Aorta (tissue), 5 donors: ENCODE data around the gene C2orf49. TPM values are rescaled to one million over a fixed set of nuclear protein-coding genes. Genes with fewer than 3 reads are reported as not detected.
"Not testable (repeated sequence)": the region's sequence is repeated elsewhere in the genome, so short reads cannot be mapped to it uniquely, and the experiment has no call there.

Experiments used
- ATAC-seq: fragments of 200-7000 bp; cut with Tn5 transposase; one replicate; pipeline ENCODE4 v1.9.1; 2022; ENCODE audit warnings: moderate library complexity; ENCODE audit not compliant: low FRiP score
- DNase-seq, 2 donors: peaks; one replicate each; pipeline ENCODE4 v3.0.0-alpha.2; 2020
- H3K27ac ChIP-seq, 2 donors: one replicate each; pipeline ENCODE4 v1.5.1; 2013; ENCODE audit warnings: low read length in 2 of 2, mild to moderate bottlenecking in 2 of 2, moderate library complexity in 2 of 2, control low read depth in 1 of 2, inconsistent platforms in 1 of 2, low read depth in 1 of 2
- H3K27me3 ChIP-seq, 2 donors: one replicate each; pipeline ENCODE4 v1.6.1; 2013; ENCODE audit warnings: control low read depth in 1 of 2, low read length in 1 of 2, mild to moderate bottlenecking in 1 of 2, moderate library complexity in 1 of 2; ENCODE audit not compliant: insufficient read depth in 2 of 2, control insufficient read depth in 1 of 2
- H3K36me3 ChIP-seq, 2 donors: one replicate each; pipeline ENCODE4 v1.6.1; 2013; ENCODE audit warnings: control low read depth in 1 of 2, low read length in 1 of 2, mild to moderate bottlenecking in 1 of 2; ENCODE audit not compliant: insufficient read depth in 2 of 2, control insufficient read depth in 1 of 2
- H3K4me1 ChIP-seq, 2 donors: one replicate each; pipeline ENCODE4 v1.6.1; 2013; ENCODE audit warnings: low read length in 2 of 2, control low read depth in 1 of 2, mild to moderate bottlenecking in 1 of 2, moderate library complexity in 1 of 2; ENCODE audit not compliant: insufficient read depth in 2 of 2, control insufficient read depth in 1 of 2
- H3K4me3 ChIP-seq, 2 donors: one replicate each; pipeline ENCODE4 v1.5.1; 2013; ENCODE audit warnings: low read length in 2 of 2, control low read depth in 1 of 2, mild to moderate bottlenecking in 1 of 2
- H3K9me3 ChIP-seq: one replicate; pipeline ENCODE4 v1.6.1; 2013; ENCODE audit warnings: mild to moderate bottlenecking, low read length; ENCODE audit not compliant: control insufficient read depth
- WGBS, 2 donors: extraction: QIAGEN DNeasy Blood & Tissue Kit; methylation state at CpG; one replicate each; pipeline ENCODE4 v1.1.7; 2013; 5-methylcytosine and 5-hydroxymethylcytosine counted together
- intact Hi-C, 2 donors: fragments of 100-400 bp; cut with DNase I; formaldehyde crosslinking; loops; one replicate each; pipeline versions ENCODE4 v1.14.2 to v1.15.0; 2022
- polyA plus RNA-seq, 2 donors: library from polyadenylated mRNA; stranded (reverse); fragments of 200-250 nt; gene quantifications; one replicate each; pipeline ENCODE4 v1.2.3, GENCODE V29; 2013
- total RNA-seq, 2 donors: library from RNA; stranded (reverse); fragmentation: NEBNext Ultra II Directional; extraction: Animal tissue kit (Norgen Biotek cat#: 25700); gene quantifications; one replicate each; pipeline ENCODE4 v1.2.1, GENCODE V29; 2021
- donor health status: healthy with polysubstance abuse.
- donor health status: Bipolar disorder and iron deficiency.
- donor health status: DM: no; HTN: no; CAD: no.
- donor health status: DM: no; HTN: no; CAD: no.
- donor health status: DM: yes; HTN: yes; CAD: no.

The C2orf49 gene
- total and polyA plus RNA-seq, 4 donors = 10.9 to 20.8 (median 12.8) TPM

- intact Hi-C loops, DNase-seq, ATAC-seq, H3K9me3 ChIP-seq, H3K27me3 ChIP-seq, H3K4me3 ChIP-seq, H3K27ac ChIP-seq, H3K4me1 ChIP-seq, H3K36me3 ChIP-seq: not testable (repeated sequence)
- 92 to 93% methylated on average over 3 of the region's 3 CpGs for WGBS, 2 donors
These were observed 10.1 kb upstream of the C2orf49 start for GRCh38 chr2:105327271-105327670.

- Histone ChIP-seq H3K27me3 (no peaks in the 10 kb centered on the region), H3K27ac (peak overlapping the region in 1 of 2 donors; percentile 14), H3K4me3 (no peak overlapping the region), H3K36me3 (peaks cover 0 to 2% of the 10 kb centered on the region in 2 donors), H3K9me3 (no peaks in the 10 kb centered on the region), H3K4me1 (peaks cover 0 to 2% of the 10 kb centered on the region in 2 donors)
- intact Hi-C loops = no loop called here
- DNase-seq (no peak), ATAC-seq (no peak)
- WGBS, 2 donors = 66 to 81% methylated on average over 2 of the region's 2 CpGs
These were observed 9.7 kb upstream of the C2orf49 start for GRCh38 chr2:105327690-105328089.

- peak overlapping the region; percentile 91 for H3K4me3 ChIP-seq
- H3K27ac ChIP-seq = peak overlapping the region; percentile 63 to 69
- 37 to 47% methylated on average over 16 of the region's 16 CpGs for WGBS, 2 donors
- DNase-seq = peak in 1 of 2 donors; percentile 52
- intact Hi-C loops = no loop called here
- no peaks in the 10 kb centered on the region for H3K27me3 ChIP-seq
- H3K4me1 ChIP-seq = peaks cover 0 to 2% of the 10 kb centered on the region in 2 donors
- H3K9me3 ChIP-seq = no peaks in the 10 kb centered on the region
- H3K36me3 ChIP-seq = peaks cover 0 to 2% of the 10 kb centered on the region in 2 donors
- ATAC-seq = no peak
These were observed 8.8 kb upstream of the C2orf49 start for GRCh38 chr2:105328281-105329196.

GRCh38 chr2:105329197-105329554, 8.2 kb upstream of the C2orf49 start:
- DNase-seq (peak in 1 of 2 donors; percentile 34), ATAC-seq (no peak)
- intact Hi-C loops = no loop called here
- Histone ChIP-seq H3K27ac (peak overlapping the region; percentile 63 to 69), H3K4me3 (peak overlapping the region; percentile 91), H3K27me3 (no peaks in the 10 kb centered on the region), H3K9me3 (no peaks in the 10 kb centered on the region), H3K36me3 (peaks cover 0 to 2% of the 10 kb centered on the region in 2 donors), H3K4me1 (no peaks in the 10 kb centered on the region)
- WGBS, 2 donors = 2% methylated on average over 17 of the region's 17 CpGs

- Histone ChIP-seq H3K9me3 (no peaks in the 10 kb centered on the region), H3K4me1 (no peaks in the 10 kb centered on the region), H3K36me3 (peaks cover 0 to 2% of the 10 kb centered on the region in 2 donors), H3K4me3 (peak within 1 kb of the TSS; percentile 91), H3K27me3 (no peaks in the 10 kb centered on the region), H3K27ac (peak within 1 kb of the TSS; percentile 63 to 69)
- peak; percentile 68 to 85 for DNase-seq
- peak; percentile 86 for ATAC-seq
- intact Hi-C loops = no loop called here
- 2 to 3% methylated on average over 51 to 101 of the region's 101 CpGs for WGBS, 2 donors
These were observed 7.5 kb upstream of the C2orf49 start, which contains the start of gene TGFBRAP1 for GRCh38 chr2:105329561-105330495. Gene TGFBRAP1, minus strand, starts transcription at chr2:105329735. Its CDS starts 21,434 bp downstream, at chr2:105308301.

- no peak for DNase-seq
- Histone ChIP-seq H3K4me3 (no peak overlapping the region), H3K27me3 (no peaks in the 10 kb centered on the region), H3K9me3 (no peaks in the 10 kb centered on the region), H3K27ac (no peak overlapping the region), H3K36me3 (peaks cover 0 to 2% of the 10 kb centered on the region in 2 donors), H3K4me1 (no peaks in the 10 kb centered on the region)
- intact Hi-C loops = no loop called here
- WGBS, 2 donors = 95% methylated on average over 4 of the region's 4 CpGs
- no peak for ATAC-seq
These were observed 6.5 kb upstream of the C2orf49 start for GRCh38 chr2:105330681-105331375.

- no peak overlapping the region for H3K4me3 ChIP-seq
- H3K27me3 ChIP-seq = no peaks in the 10 kb centered on the region
- H3K36me3 ChIP-seq = no peaks in the 10 kb centered on the region
- H3K27ac ChIP-seq = no peak overlapping the region
- no peaks in the 10 kb centered on the region for H3K9me3 ChIP-seq
- ATAC-seq (no peak), DNase-seq (no peak)
- H3K4me1 ChIP-seq = no peaks in the 10 kb centered on the region
- intact Hi-C loops = no loop called here
- 89 to 96% methylated on average over 4 of the region's 4 CpGs for WGBS, 2 donors
These were observed 3.1 kb upstream of the C2orf49 start for GRCh38 chr2:105334211-105334610.

- 91 to 95% methylated on average over 2 of the region's 2 CpGs for WGBS, 2 donors
- no peak for ATAC-seq
- no peak for DNase-seq
- Histone ChIP-seq H3K27me3 (no peaks in the 10 kb centered on the region), H3K4me3 (no peak overlapping the region), H3K36me3 (no peaks in the 10 kb centered on the region), H3K4me1 (no peaks in the 10 kb centered on the region), H3K9me3 (no peaks in the 10 kb centered on the region), H3K27ac (no peak overlapping the region)
- intact Hi-C loops = no loop called here
These were observed 1.9 kb upstream of the C2orf49 start for GRCh38 chr2:105335469-105335868.
